ENCODE results near the gene FILIP1L.

The FILIP1L gene

DNA sequence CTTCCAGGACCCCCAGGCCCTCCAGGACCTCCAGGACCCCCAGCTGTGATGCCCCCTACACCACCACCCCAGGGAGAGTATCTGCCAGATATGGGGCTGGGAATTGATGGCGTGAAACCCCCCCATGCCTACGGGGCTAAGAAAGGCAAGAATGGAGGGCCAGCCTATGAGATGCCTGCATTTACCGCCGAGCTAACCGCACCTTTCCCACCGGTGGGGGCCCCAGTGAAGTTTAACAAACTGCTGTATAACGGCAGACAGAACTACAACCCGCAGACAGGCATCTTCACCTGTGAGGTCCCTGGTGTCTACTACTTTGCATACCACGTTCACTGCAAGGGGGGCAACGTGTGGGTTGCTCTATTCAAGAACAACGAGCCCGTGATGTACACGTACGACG lies 318.7 kb downstream of the FILIP1L start:
- no peak for DNase-seq (ENCODE audit: low read depth in 3 of 3)

- DNase-seq (ENCODE audit: low read depth in 3 of 3), result no peak
These were observed 319.8 kb downstream of the FILIP1L start for GRCh38 chr3:99794485-99794884.

DNA sequence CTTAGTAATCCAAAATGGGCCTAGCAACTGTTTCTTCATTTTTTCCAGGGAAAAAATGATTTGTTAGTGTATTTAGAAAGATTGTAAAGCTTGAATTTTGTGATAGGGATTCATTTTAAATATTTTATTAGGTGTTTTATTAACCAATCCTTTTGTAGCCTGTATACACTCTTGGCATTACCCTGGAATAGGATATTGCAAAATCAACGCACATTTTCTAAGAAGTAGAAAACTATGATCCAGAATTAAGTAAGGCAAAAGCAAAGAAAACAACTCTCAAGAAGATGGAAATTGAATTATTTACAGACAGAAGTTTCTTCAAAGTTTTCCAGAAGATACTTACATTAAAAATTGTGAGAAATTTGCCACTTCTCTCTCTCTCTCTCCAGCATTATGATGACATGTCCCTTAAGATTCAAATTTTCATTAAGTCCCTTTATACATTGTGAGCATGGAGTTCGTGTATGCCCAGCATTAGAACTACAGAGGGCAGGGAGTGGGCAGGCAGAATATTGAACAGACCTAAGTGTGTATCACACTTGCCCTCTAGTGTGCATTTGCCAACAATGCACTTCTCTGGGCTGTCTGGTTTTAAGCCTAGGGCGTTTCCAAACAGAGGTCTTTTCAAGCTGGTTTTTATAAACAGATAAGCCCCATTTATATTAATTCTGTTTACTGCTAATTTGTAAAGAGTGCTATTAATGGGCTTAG lies 325.1 kb downstream of the FILIP1L start:
- DNase-seq (ENCODE audit: low read depth in 3 of 3), result no peak

All from stimulated activated CD4-positive, alpha-beta T cell treated with anti-CD3 and anti-CD28 coated beads, TNF-alpha, amount 100 ng/mL, for 48 hours (primary cell).